ENCODE results near the gene PARP9. TPM values are rescaled to one million over a fixed set of nuclear protein-coding genes. Genes with fewer than 3 reads are reported as not detected.

PARP9 gene
- total and polyA plus RNA-seq, 2 of the 4 experiments (the other 2 are of a cell fraction), result 6.7 to 7.7 TPM

- Histone ChIP-seq H4K5ac (ENCODE audit: low read depth, low read length) (no peak overlapping the region), H3K36me3 (ENCODE audit: control insufficient read depth, insufficient read depth, low read length) (peaks cover 3% of the 10 kb centered on the region), H3K4me2 (ENCODE audit: low read depth, low read length) (no peak overlapping the region), H3K4ac (ENCODE audit: low read depth, low read length) (no peak overlapping the region), H3K27ac (ENCODE audit: insufficient read depth, low read length) (no peak overlapping the region), H3K4me1 (ENCODE audit: control insufficient read depth, insufficient read depth, low read length) (peaks cover 5% of the 10 kb centered on the region; the same call in 1 of the 2 replicates), H4K8ac (ENCODE audit: low read depth in 2 of 2, low read length in 2 of 2) (no peak overlapping the region), H3K23ac (ENCODE audit: low read depth, low read length) (no peak overlapping the region), H3K27me3 (ENCODE audit: control insufficient read depth, insufficient read depth, low read length) (no peaks in the 10 kb centered on the region), H3K14ac (replicated peaks; ENCODE audit: low read depth, low read length) (no peak overlapping the region), H3K4me3 (ENCODE audit: insufficient read depth, low read depth, low read length) (no peak overlapping the region), H2AK5ac (ENCODE audit: low read depth, low read length) (no peak overlapping the region), H3K9me3 (ENCODE audit: control insufficient read depth, insufficient read depth, low read length) (no peaks in the 10 kb centered on the region), H4K20me1 (ENCODE audit: insufficient read depth, low read length) (peaks cover 15% of the 10 kb centered on the region), H2BK20ac (ENCODE audit: low read depth, low read length) (no peak overlapping the region), H2BK15ac (ENCODE audit: low read depth, low read length) (no peak overlapping the region), H3K56ac (ENCODE audit: extremely low read depth, insufficient read depth, low read length) (no peak overlapping the region), H3K9ac (ENCODE audit: low read depth, low read length) (no peak overlapping the region), H3K79me1 (ENCODE audit: low read depth in 1 of 2, low read length in 2 of 2) (peaks cover 40 to 65% of the 10 kb centered on the region in 2 experiments), H3K9me1 (ENCODE audit: insufficient read depth, low read length) (peaks cover 7% of the 10 kb centered on the region; the same call in 1 of the 2 replicates), H2AK9ac (replicated peaks; ENCODE audit: low read depth, low read length, poor library complexity) (no peak overlapping the region), H4K91ac (ENCODE audit: insufficient read depth, low read depth, low read length) (no peak overlapping the region), H2AFZ (replicated peaks; ENCODE audit: low read length, poor library complexity) (no peak overlapping the region), H3K18ac (ENCODE audit: low read depth, low read length) (no peak overlapping the region), H2BK5ac (ENCODE audit: low read depth, low read length, poor library complexity, severe bottlenecking) (peak overlapping the region; percentile 57), H2BK120ac (ENCODE audit: low read depth, low read length) (no peak overlapping the region)
- CTCF ChIA-PET, result interaction anchor here (0.7 to 0.9 kb wide), 2 partner anchors 22 to 185 kb away, joined by 3 to 4 read pairs; partner anchors contain the start of gene KPNA1
- intact Hi-C loops (cut with micrococcal nuclease) (no loop called here), dilution Hi-C loops (cut with HindIII; ENCODE audit: low sequenced_read_pairs, unreplicated experiment) (no loop called here), in situ Hi-C loops (cut with MboI; ENCODE audit: low sequenced_read_pairs) (no loop called here)
- TF ChIP-seq MAFK (IDR thresholded peaks at IDR 0.05; ENCODE audit: low read depth, low read length), result no peak
- TF ChIP-seq NFE2L2 (IDR thresholded peaks at IDR 0.05; ENCODE audit: low read depth, low read length), result no peak
- TF ChIP-seq USF2 (IDR thresholded peaks at IDR 0.05; ENCODE audit: low read depth, low read length), result no peak
- no peak for TF ChIP-seq POLR2A (IDR thresholded peaks at IDR 0.05; ENCODE audit: low read depth, low read length)
- no peak for TF ChIP-seq CHD1 (IDR thresholded peaks at IDR 0.05; ENCODE audit: low read depth, low read length)
- TF ChIP-seq RAD21 (IDR thresholded peaks at IDR 0.05; ENCODE audit: low read length), result no peak
- TF ChIP-seq MXI1 (IDR thresholded peaks at IDR 0.05; ENCODE audit: borderline replicate concordance, low read depth, low read length), result no peak
- TF ChIP-seq CTCF (conservative IDR thresholded peaks at IDR 0.05; ENCODE audit: low read depth, low read length), result no peak
- TF ChIP-seq MAZ (IDR thresholded peaks at IDR 0.05; ENCODE audit: borderline replicate concordance, low read depth, low read length), result no peak
- TF ChIP-seq ELK1 (IDR thresholded peaks at IDR 0.05; ENCODE audit: borderline replicate concordance, low read depth, low read length), result no peak
- TF ChIP-seq BHLHE40 (IDR thresholded peaks at IDR 0.05; ENCODE audit: low read depth, low read length), result no peak
- no peak for TF ChIP-seq FOS (IDR thresholded peaks at IDR 0.05; ENCODE audit: low read depth, low read length)
- TF ChIP-seq SMC3 (IDR thresholded peaks at IDR 0.05; ENCODE audit: low read depth, low read length), result no peak
- TF ChIP-seq CEBPB (IDR thresholded peaks at IDR 0.05; ENCODE audit: low read depth, low read length), result no peak
- DNase-seq (peak; percentile 47), ATAC-seq (ENCODE audit: low read depth) (no peak; the same call in 1 of the 2 replicates)
- no TSS peak for BruUV-seq (replicated peaks)
- POLR2A ChIA-PET (ENCODE audit: unreplicated experiment), result interaction anchor here (0.5 kb wide), 1 partner anchor 35 kb away, joined by 3 read pairs; no protein-coding TSS in a partner anchor
- WGBS, 2 experiments (ENCODE audit: extremely low coverage in 2 of 2, insufficient read length in 1 of 2), result no CpG with 5 or more reads among the region's 3 CpGs
Measured at GRCh38 chr3:122493296-122493695, 70.8 kb downstream of the PARP9 start.

Measured in IMR-90 (cell line).